Loucy (cell line): ENCODE results near the gene IFT81.

Experiments
- H2AFZ ChIP-seq: fragments of 200-600 bp; sonication (generic); 2 replicates; pipeline ENCODE4 v1.6.0; 2016; ENCODE audit warnings: antibody characterized with exemption, mild to moderate bottlenecking, low read length, moderate library complexity
- H3F3A ChIP-seq: fragments of 200-600 bp; 2 replicates; pipeline ENCODE4 v1.6.0; 2016; ENCODE audit warnings: antibody characterized with exemption, low read depth, mild to moderate bottlenecking
- H3K27me3 ChIP-seq: fragments of 200-600 bp; sonication (generic); 2 replicates; pipeline ENCODE4 v1.6.1; 2014; ENCODE audit warnings: low read length, mild to moderate bottlenecking; ENCODE audit not compliant: insufficient read depth, poor library complexity, severe bottlenecking
- H3K36me3 ChIP-seq: fragments of 200-600 bp; sonication (generic); 2 replicates; pipeline ENCODE4 v1.6.1; 2016; ENCODE audit warnings: low read length; ENCODE audit not compliant: insufficient read depth
- H3K4me1 ChIP-seq: fragments of 200-600 bp; sonication (generic); 2 replicates; pipeline ENCODE4 v1.5.1; 2014; ENCODE audit warnings: low read length, mild to moderate bottlenecking; ENCODE audit not compliant: insufficient read depth, poor library complexity, severe bottlenecking
- H3K4me2 ChIP-seq: fragments of 200-600 bp; sonication (generic); 2 replicates; pipeline ENCODE4 v1.6.0; 2014; ENCODE audit warnings: antibody characterized with exemption, low read length, low read depth, mild to moderate bottlenecking; ENCODE audit not compliant: poor library complexity, severe bottlenecking
- H3K4me3 ChIP-seq: fragments of 200-600 bp; sonication (generic); 2 replicates; pipeline ENCODE4 v1.5.1; 2014; ENCODE audit warnings: low read length, mild to moderate bottlenecking, mixed read lengths; ENCODE audit not compliant: poor library complexity, severe bottlenecking
- H3K79me2 ChIP-seq: fragments of 200-600 bp; sonication (generic); 2 replicates; pipeline ENCODE4 v1.6.1; 2014; ENCODE audit warnings: low read length; ENCODE audit not compliant: insufficient read depth
- H3K9ac ChIP-seq: fragments of 200-600 bp; sonication (generic); 2 replicates; pipeline ENCODE4 v1.6.0; 2014; ENCODE audit warnings: mild to moderate bottlenecking, low read depth, low read length, moderate library complexity; ENCODE audit not compliant: poor library complexity, severe bottlenecking
- H3K9me2 ChIP-seq: fragments of 200-600 bp; sonication (generic); replicated peaks from 2 replicates; pipeline ENCODE4 v1.6.1; 2016; ENCODE audit warnings: low read depth, low read length, mixed read lengths
- H3K9me3 ChIP-seq: fragments of 200-600 bp; sonication (generic); 2 replicates; pipeline ENCODE4 v1.6.1; 2014; ENCODE audit warnings: mild to moderate bottlenecking, antibody characterized with exemption, low read length, low read depth; ENCODE audit not compliant: insufficient read depth
- H4K20me1 ChIP-seq: fragments of 200-600 bp; sonication (generic); 2 replicates; pipeline ENCODE4 v1.6.0; 2014; ENCODE audit warnings: antibody characterized with exemption, low read length, mild to moderate bottlenecking; ENCODE audit not compliant: insufficient read depth, poor library complexity, severe bottlenecking
- CTCF ChIP-seq: fragments of 200-600 bp; sonication (generic); conservative IDR thresholded peaks from 2 replicates; pipeline ENCODE4 v1.5.1; 2014; ENCODE audit warnings: mild to moderate bottlenecking, antibody characterized with exemption, low read length
- EZH2phosphoT487 ChIP-seq: fragments of 200-600 bp; IDR thresholded peaks from 2 replicates; pipeline ENCODE4 v1.6.1; 2018; ENCODE audit warnings: antibody characterized with exemption, mild to moderate bottlenecking, moderate library complexity, borderline replicate concordance

Gene IFT81

DNA sequence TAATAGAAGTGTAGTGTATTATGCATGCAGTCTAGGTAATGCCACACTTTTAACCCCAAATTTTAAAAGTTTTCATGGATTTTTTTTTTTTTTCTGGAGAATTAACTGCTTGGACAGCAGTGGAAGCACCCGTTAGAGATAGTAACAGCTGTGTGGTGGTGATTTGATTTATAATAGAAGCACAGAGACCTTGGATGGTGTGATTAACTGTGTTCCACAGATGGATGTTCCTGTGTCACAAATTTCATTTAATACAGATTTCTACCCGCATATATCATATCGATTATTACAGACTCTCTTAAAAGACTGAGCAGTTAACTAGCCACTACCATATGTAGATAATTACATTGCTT, 47.0 kb downstream of the IFT81 start:
- no peak for TF ChIP-seq EZH2phosphoT487
- no peak for TF ChIP-seq CTCF
- Histone ChIP-seq H3K9ac (no peak overlapping the region), H3K9me2 (no peaks in the 10 kb centered on the region), H3F3A (no peaks in the 10 kb centered on the region), H3K9me3 (no peaks in the 10 kb centered on the region), H3K79me2 (no peaks in the 10 kb centered on the region), H4K20me1 (no peaks in the 10 kb centered on the region), H3K4me3 (no peak overlapping the region), H3K4me1 (no peaks in the 10 kb centered on the region), H3K4me2 (no peak overlapping the region), H3K36me3 (no peaks in the 10 kb centered on the region), H2AFZ (no peak overlapping the region), H3K27me3 (no peaks in the 10 kb centered on the region)

- H3K36me3 ChIP-seq, result no peaks in the 10 kb centered on the region
- no peaks in the 10 kb centered on the region for H3K27me3 ChIP-seq
- H3K9me3 ChIP-seq, result no peaks in the 10 kb centered on the region
- H3K9ac ChIP-seq, result no peak overlapping the region
- H4K20me1 ChIP-seq, result no peaks in the 10 kb centered on the region
- H3K4me1 ChIP-seq, result no peaks in the 10 kb centered on the region
- H3K79me2 ChIP-seq, result no peaks in the 10 kb centered on the region
- H3K4me3 ChIP-seq, result no peak overlapping the region
- H3F3A ChIP-seq, result no peaks in the 10 kb centered on the region
- H3K9me2 ChIP-seq, result no peaks in the 10 kb centered on the region
- TF ChIP-seq CTCF (no peak), EZH2phosphoT487 (no peak)
- no peak overlapping the region for H2AFZ ChIP-seq
- H3K4me2 ChIP-seq, result no peak overlapping the region
Observed at GRCh38 chr12:110171636-110172035, 47.5 kb downstream of the IFT81 start.

- Histone ChIP-seq H2AFZ (no peak overlapping the region), H3K4me2 (no peak overlapping the region), H3K27me3 (no peaks in the 10 kb centered on the region), H3K4me3 (no peak overlapping the region), H3K4me1 (no peaks in the 10 kb centered on the region), H3K9me3 (no peaks in the 10 kb centered on the region), H3K79me2 (no peaks in the 10 kb centered on the region), H3K9ac (no peak overlapping the region), H3F3A (no peaks in the 10 kb centered on the region), H3K36me3 (no peaks in the 10 kb centered on the region), H4K20me1 (no peaks in the 10 kb centered on the region), H3K9me2 (no peaks in the 10 kb centered on the region)
- no peak for TF ChIP-seq CTCF
- TF ChIP-seq EZH2phosphoT487, result no peak
Observed at GRCh38 chr12:110174373-110174996, 50.3 kb downstream of the IFT81 start.
